Measurements from ENCODE around the gene ILF3. TPM values are rescaled to one million over a fixed set of nuclear protein-coding genes. Genes with fewer than 3 reads are reported as not detected.

ILF3 gene
- total RNA-seq, 1 donor: 136 TPM

GRCh38 chr19:10699650-10700335 is 45.6 kb downstream of the ILF3 start:
- peak; percentile 68 for DNase-seq (ENCODE audit: low read depth)
- no peak overlapping the region for H3K4me3 ChIP-seq (ENCODE audit: low read depth, low read length)
- TF ChIP-seq, protein P1, sequence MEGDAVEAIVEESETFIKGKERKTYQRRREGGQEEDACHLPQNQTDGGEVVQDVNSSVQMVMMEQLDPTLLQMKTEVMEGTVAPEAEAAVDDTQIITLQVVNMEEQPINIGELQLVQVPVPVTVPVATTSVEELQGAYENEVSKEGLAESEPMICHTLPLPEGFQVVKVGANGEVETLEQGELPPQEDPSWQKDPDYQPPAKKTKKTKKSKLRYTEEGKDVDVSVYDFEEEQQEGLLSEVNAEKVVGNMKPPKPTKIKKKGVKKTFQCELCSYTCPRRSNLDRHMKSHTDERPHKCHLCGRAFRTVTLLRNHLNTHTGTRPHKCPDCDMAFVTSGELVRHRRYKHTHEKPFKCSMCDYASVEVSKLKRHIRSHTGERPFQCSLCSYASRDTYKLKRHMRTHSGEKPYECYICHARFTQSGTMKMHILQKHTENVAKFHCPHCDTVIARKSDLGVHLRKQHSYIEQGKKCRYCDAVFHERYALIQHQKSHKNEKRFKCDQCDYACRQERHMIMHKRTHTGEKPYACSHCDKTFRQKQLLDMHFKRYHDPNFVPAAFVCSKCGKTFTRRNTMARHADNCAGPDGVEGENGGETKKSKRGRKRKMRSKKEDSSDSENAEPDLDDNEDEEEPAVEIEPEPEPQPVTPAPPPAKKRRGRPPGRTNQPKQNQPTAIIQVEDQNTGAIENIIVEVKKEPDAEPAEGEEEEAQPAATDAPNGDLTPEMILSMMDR (IDR thresholded peaks at IDR 0.05; ENCODE audit: insufficient read depth, low read depth, low read length): peak; percentile 68

DNA sequence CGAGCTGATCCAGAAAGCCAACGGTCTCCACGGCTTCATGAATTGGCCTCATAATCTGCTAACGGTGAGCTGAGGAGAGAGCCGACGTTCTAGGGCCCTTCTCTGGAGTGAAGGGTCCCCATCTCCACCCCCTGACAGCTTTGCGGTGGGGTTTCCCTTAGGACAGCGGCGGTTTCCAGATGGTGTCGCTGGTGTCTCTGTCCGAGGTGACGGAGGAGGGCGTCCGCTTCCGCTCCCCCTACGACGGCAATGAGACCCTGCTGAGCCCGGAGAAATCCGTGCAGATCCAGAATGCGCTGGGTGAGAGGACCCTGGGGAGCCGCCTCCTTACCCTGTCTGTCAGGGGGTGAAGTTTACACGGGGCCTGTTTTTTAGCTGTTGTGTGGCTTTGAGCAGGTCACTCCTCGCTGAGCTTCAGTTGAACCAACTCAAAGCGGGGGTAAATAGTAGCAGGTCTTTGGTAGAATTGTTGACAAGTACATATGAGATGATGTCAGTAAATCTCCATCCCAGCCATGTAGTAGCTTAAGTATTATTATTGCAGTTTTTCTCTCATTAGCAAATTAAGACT is 47.9 kb downstream of the ILF3 start:
- DNase-seq (ENCODE audit: low read depth): no peak
- TF ChIP-seq, protein P1 (IDR thresholded peaks at IDR 0.05; ENCODE audit: insufficient read depth, low read depth, low read length): no peak

GRCh38 chr19:10706990-10707389 is 52.8 kb downstream of the ILF3 start:
- TF ChIP-seq, protein P1 (IDR thresholded peaks at IDR 0.05; ENCODE audit: insufficient read depth, low read depth, low read length): no peak
- H3K4me3 ChIP-seq (ENCODE audit: low read depth, low read length): no peak overlapping the region
- peak; percentile 70 for DNase-seq (ENCODE audit: low read depth)

More for the DNA sequence above, 47.9 kb downstream of the ILF3 start:
- peak overlapping the region; percentile 83 for H3K4me3 ChIP-seq (ENCODE audit: low read depth, low read length)

DNA sequence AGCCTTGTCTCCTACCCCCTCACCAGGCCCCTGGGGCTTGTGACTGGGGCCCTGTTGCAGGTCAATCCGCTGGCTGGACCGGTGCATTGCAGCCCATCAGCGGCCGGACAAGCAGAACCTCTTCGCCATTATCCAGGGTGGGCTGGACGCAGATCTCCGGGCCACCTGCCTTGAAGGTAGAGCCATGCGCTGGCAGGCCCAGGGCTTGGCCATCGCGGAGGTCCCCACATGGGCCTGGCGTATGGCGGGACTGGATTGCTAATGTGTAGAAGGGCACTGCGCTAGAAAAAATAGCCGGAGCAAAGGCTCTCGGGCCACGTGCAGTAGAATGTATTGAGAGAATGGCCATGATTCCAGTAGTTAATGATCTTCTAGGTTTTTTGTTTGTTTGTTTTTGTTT is 53.3 kb downstream of the ILF3 start:
- no peak for DNase-seq (ENCODE audit: low read depth)
- H3K4me3 ChIP-seq (ENCODE audit: low read depth, low read length): no peak overlapping the region
- TF ChIP-seq, protein P1 (IDR thresholded peaks at IDR 0.05; ENCODE audit: insufficient read depth, low read depth, low read length): no peak

DNA sequence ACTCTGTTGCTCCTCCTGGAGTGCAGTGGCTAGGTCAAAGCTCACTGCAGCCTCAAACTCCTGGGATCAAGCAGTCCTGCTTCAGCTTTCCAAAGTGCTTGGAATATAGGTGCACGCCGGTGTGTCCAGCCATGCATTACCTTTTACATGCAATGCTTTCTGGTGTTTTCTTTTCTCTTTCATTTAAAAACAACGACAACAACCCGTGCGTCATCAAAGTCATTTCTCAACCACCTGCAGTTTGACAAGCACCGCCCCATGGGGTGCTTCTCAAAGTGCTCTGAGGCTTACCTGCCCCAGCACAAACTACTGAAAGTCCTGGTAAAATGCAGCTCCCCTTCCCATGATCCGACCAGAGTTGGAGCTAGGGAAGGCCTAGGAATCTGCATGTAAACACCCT is 54.1 kb downstream of the ILF3 start:
- TF ChIP-seq, protein P1 (IDR thresholded peaks at IDR 0.05; ENCODE audit: insufficient read depth, low read depth, low read length): no peak
- no peak overlapping the region for H3K4me3 ChIP-seq (ENCODE audit: low read depth, low read length)

DNA sequence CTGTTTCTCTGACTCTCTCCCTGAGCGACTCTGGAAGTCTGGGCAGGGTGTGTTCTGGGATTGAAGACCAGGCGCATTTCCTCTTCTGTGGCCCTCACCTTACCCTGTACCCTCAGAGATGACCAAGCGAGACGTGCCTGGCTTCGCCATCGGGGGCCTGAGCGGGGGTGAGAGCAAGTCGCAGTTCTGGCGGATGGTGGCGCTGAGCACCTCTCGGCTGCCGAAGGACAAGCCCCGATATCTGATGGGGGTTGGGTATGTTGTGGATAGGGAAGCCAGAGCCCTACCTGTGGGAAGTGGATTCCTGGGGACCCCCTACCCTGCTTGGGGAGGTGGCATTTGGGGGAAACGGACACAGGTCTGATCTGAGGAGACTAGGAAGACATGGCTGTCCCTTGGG is 57.9 kb downstream of the ILF3 start:
- TF ChIP-seq, protein P1 (IDR thresholded peaks at IDR 0.05; ENCODE audit: insufficient read depth, low read depth, low read length): no peak
- H3K4me3 ChIP-seq (ENCODE audit: low read depth, low read length): no peak overlapping the region
- DNase-seq (ENCODE audit: low read depth): no peak

More for the DNA sequence above, 54.1 kb downstream of the ILF3 start:
- no peak for DNase-seq (ENCODE audit: low read depth)
